Ascending aorta (tissue), 2 donors: ENCODE results near the gene TCEA2. TPM values are rescaled to one million over a fixed set of nuclear protein-coding genes. Genes with fewer than 3 reads are reported as not detected.

ENCODE experiments used
- DNase-seq, 2 donors: peaks; one replicate each; pipeline ENCODE4 v3.0.0-alpha.2; 2019; ENCODE audit warnings: low spot score in 2 of 2
- H3K27ac ChIP-seq, 2 donors: fragments of 200-600 bp; sonication (generic); one replicate each; pipeline ENCODE4 v1.5.1; 2016 to 2017; ENCODE audit warnings: mild to moderate bottlenecking in 1 of 2
- H3K27me3 ChIP-seq: fragments of 200-600 bp; sonication (generic); one replicate; pipeline ENCODE4 v1.5.1; 2017
- H3K36me3 ChIP-seq, 2 donors: fragments of 200-600 bp; sonication (generic); one replicate each; pipeline ENCODE4 v1.5.1; 2016
- H3K4me1 ChIP-seq, 2 donors: fragments of 200-600 bp; sonication (generic); one replicate each; pipeline ENCODE4 v1.5.1; 2016 to 2017; ENCODE audit warnings: mild to moderate bottlenecking in 1 of 2
- H3K4me3 ChIP-seq, 2 donors: fragments of 200-600 bp; sonication (generic); one replicate each; pipeline ENCODE4 v1.5.1; 2016 to 2017; ENCODE audit warnings: mild to moderate bottlenecking in 1 of 2
- H3K9me3 ChIP-seq, 2 donors: fragments of 200-600 bp; sonication (generic); one replicate each; pipeline ENCODE4 v1.5.1; 2016
- intact Hi-C: fragments of 100-400 bp; cut with DNase I; formaldehyde crosslinking; loops from one replicate; pipeline ENCODE4 v1.15.1; 2023
- total RNA-seq: library from RNA; depleted of rRNA; stranded (reverse); fragments of >200 nt; gene quantifications from one replicate; pipeline ENCODE4 v1.1.0, GENCODE V29; 2016
- TF ChIP-seq, protein P1 (sequence below), 3 experiments: fragments of 200-600 bp in 2 of 3; fragments of 450-650 bp in 1 of 3; sonication (generic) in 2 of 3; IDR thresholded peaks; one replicate each; pipeline ENCODE4 v1.5.1; 2016 to 2019; ENCODE audit warnings: antibody characterized with exemption in 3 of 3, mild to moderate bottlenecking in 1 of 3, moderate library complexity in 1 of 3

The TCEA2 gene
- total RNA-seq, 1 donor from 2014 or later, result 61.4 TPM

DNA sequence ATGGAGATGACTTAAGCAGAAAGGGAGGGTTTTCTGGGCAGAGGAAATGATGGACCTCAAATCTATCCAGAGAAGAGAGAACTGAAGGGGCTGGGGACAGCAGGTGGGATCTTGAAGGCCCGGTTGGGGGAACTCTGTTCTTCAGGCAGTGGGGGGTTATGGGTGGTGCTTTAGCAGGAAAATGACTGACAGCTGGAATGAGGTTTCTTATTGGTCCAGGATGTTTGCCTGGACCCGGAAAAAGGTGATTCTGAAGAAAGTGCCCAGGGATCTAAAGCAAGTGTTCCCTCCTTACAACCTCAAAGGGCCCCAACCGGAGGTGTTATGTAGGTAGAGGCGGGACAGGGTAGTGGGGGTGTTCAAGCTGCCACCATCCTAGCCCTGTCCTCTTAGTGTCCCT lies 32.5 kb downstream of the TCEA2 start:
- Histone ChIP-seq H3K4me1 (no peaks in the 10 kb centered on the region), H3K36me3 (no peaks in the 10 kb centered on the region), H3K27me3 (no peaks in the 10 kb centered on the region), H3K4me3 (no peak overlapping the region), H3K9me3 (no peaks in the 10 kb centered on the region), H3K27ac (no peak overlapping the region)
- intact Hi-C loops, result no loop called here
- DNase-seq, result no peak
- TF ChIP-seq, protein P1, sequence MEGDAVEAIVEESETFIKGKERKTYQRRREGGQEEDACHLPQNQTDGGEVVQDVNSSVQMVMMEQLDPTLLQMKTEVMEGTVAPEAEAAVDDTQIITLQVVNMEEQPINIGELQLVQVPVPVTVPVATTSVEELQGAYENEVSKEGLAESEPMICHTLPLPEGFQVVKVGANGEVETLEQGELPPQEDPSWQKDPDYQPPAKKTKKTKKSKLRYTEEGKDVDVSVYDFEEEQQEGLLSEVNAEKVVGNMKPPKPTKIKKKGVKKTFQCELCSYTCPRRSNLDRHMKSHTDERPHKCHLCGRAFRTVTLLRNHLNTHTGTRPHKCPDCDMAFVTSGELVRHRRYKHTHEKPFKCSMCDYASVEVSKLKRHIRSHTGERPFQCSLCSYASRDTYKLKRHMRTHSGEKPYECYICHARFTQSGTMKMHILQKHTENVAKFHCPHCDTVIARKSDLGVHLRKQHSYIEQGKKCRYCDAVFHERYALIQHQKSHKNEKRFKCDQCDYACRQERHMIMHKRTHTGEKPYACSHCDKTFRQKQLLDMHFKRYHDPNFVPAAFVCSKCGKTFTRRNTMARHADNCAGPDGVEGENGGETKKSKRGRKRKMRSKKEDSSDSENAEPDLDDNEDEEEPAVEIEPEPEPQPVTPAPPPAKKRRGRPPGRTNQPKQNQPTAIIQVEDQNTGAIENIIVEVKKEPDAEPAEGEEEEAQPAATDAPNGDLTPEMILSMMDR (IDR thresholded peaks at IDR 0.05), result no peak

DNA sequence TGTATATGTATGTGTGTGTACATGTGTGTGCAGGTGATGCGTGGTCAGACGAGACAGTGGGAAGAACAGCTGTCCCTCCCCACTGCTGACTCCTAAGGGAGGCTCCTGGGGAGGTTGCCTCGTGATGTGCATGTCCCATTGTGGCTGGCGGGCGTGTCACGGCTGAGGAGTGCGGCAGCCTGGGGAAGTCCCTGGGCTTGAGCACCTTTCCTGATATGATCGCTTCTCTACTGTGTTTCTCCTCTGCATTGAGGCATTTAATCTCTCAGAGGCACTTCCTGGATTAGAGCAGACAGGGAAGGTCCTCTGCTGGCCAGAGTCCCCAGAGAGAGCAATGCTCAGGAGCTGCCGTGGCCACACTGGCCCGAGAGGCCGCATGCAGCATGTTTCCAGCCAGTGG lies 32.9 kb downstream of the TCEA2 start:
- intact Hi-C loops, result no loop called here
- no peaks in the 10 kb centered on the region for H3K4me1 ChIP-seq
- DNase-seq, result no peak
- no peaks in the 10 kb centered on the region for H3K9me3 ChIP-seq
- no peak overlapping the region for H3K27ac ChIP-seq
- H3K4me3 ChIP-seq, result no peak overlapping the region
- no peaks in the 10 kb centered on the region for H3K27me3 ChIP-seq
- no peaks in the 10 kb centered on the region for H3K36me3 ChIP-seq
- TF ChIP-seq, protein P1 (IDR thresholded peaks at IDR 0.05), result no peak

DNA sequence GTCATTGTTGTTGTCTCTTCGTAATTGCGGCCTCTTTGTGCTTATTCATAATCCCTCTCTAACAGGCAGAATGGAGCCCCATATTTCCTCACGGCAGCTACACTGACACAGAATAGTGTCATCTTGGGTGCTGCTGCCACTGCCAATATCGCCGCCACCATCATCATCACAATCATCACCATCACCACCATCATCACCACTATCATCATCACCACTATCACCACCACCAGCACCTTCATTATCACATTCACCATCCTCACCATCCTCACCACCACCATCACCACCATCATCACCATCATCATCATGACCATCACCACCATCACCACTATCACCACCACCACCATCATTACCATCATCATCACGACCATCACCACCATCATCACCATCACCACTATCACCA lies 33.5 kb downstream of the TCEA2 start:
- Histone ChIP-seq H3K36me3 (no peaks in the 10 kb centered on the region), H3K9me3 (no peaks in the 10 kb centered on the region), H3K4me3 (no peak overlapping the region), H3K4me1 (no peaks in the 10 kb centered on the region), H3K27ac (no peak overlapping the region), H3K27me3 (no peaks in the 10 kb centered on the region)
- no peak for DNase-seq
- TF ChIP-seq, protein P1 (IDR thresholded peaks at IDR 0.05), result no peak
- intact Hi-C loops, result no loop called here

DNA sequence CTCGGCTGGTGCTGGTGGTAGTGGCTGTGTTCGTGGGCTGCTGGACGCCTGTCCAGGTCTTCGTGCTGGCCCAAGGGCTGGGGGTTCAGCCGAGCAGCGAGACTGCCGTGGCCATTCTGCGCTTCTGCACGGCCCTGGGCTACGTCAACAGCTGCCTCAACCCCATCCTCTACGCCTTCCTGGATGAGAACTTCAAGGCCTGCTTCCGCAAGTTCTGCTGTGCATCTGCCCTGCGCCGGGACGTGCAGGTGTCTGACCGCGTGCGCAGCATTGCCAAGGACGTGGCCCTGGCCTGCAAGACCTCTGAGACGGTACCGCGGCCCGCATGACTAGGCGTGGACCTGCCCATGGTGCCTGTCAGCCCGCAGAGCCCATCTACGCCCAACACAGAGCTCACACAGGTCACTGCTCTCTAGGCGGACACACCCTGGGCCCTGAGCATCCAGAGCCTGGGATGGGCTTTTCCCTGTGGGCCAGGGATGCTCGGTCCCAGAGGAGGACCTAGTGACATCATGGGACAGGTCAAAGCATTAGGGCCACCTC lies 35.5 kb downstream of the TCEA2 start:
- H3K36me3 ChIP-seq, result no peaks in the 10 kb centered on the region
- DNase-seq, result no peak
- TF ChIP-seq, protein P1 (IDR thresholded peaks at IDR 0.05), result no peak
- no peaks in the 10 kb centered on the region for H3K4me1 ChIP-seq
- H3K27ac ChIP-seq, result no peak overlapping the region
- H3K27me3 ChIP-seq, result peaks cover 4% of the 10 kb centered on the region
- intact Hi-C loops, result no loop called here
- no peak overlapping the region for H3K4me3 ChIP-seq
- H3K9me3 ChIP-seq, result no peaks in the 10 kb centered on the region

DNA sequence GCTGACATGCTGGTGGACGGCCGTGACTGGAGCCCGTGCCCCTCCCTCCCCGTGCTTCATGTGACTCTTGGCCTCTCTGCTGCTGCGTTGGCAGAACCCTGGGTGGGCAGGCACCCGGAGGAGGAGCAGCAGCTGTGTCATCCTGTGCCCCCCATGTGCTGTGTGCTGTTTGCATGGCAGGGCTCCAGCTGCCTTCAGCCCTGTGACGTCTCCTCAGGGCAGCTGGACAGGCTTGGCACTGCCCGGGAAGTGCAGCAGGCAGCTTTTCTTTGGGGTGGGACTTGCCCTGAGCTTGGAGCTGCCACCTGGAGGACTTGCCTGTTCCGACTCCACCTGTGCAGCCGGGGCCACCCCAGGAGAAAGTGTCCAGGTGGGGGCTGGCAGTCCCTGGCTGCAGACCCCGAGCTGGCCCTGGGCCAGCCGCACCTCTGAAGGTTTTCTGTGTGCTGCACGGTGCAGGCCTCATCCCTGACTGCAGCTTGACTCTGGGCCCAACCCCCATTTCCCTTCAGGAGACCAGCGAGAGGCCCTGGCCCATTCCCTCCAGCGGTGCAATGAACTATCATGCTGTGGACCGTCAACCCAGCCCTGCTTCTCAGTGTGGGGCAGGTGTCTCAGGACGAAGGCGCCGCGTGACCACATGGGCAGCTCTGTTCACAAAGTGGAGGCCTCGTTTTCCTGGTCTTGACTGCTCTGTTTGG lies 36.2 kb downstream of the TCEA2 start:
- H3K27ac ChIP-seq, result no peak overlapping the region
- peaks cover 4% of the 10 kb centered on the region for H3K27me3 ChIP-seq
- no peaks in the 10 kb centered on the region for H3K36me3 ChIP-seq
- TF ChIP-seq, protein P1 (IDR thresholded peaks at IDR 0.05), result no peak
- no peaks in the 10 kb centered on the region for H3K9me3 ChIP-seq
- no peak overlapping the region for H3K4me3 ChIP-seq
- intact Hi-C loops, result no loop called here
- no peaks in the 10 kb centered on the region for H3K4me1 ChIP-seq
- DNase-seq, result no peak
